WTC11 (cell line): ENCODE measurements around the gene TREM2. TPM values are rescaled to one million over a fixed set of nuclear protein-coding genes. Genes with fewer than 3 reads are reported as not detected.
A peak's percentile ranks its signal among the peaks of the same experiment; 100 is the strongest.

ENCODE experiments used
- ATAC-seq: fragments of 200-7000 bp; cut with Tn5 transposase; 2 replicates; pipeline ENCODE4 v1.10.0; 2021; ENCODE audit warnings: mild to moderate bottlenecking, moderate library complexity
- CTCF ChIA-PET: fragments of 300-600 bp; sonication (Branson Sonifier 250); formaldehyde crosslinking; loops from one replicate; lab custom pipeline; 2021; ENCODE audit warnings: antibody characterized with exemption; lab: Charles Lee
- POLR2A ChIA-PET: fragments of 350-600 bp; sonication (Branson Sonifier 250); formaldehyde crosslinking; loops from one replicate; lab custom pipeline; 2021; ENCODE audit warnings: antibody characterized with exemption; lab: Charles Lee
- DNase-seq: peaks from one replicate; pipeline ENCODE4 v3.0.0; 2021; ENCODE audit warnings: low spot score
- H3K27ac Mint-ChIP-seq: 2 replicates; pipeline ENCODE4 v1.8.0; 2021; ENCODE audit warnings: mixed read lengths
- H3K27me3 Mint-ChIP-seq: 2 replicates; pipeline ENCODE4 v1.8.0; 2021; ENCODE audit warnings: low read depth, mild to moderate bottlenecking, moderate library complexity, mixed read lengths
- H3K36me3 Mint-ChIP-seq: 2 replicates; pipeline ENCODE4 v1.8.0; 2021; ENCODE audit warnings: mixed read lengths
- H3K4me1 Mint-ChIP-seq: 2 replicates; pipeline ENCODE4 v1.8.0; 2022; ENCODE audit warnings: mixed read lengths
- H3K4me3 Mint-ChIP-seq: 2 replicates; pipeline ENCODE4 v1.8.0; 2021; ENCODE audit warnings: mild to moderate bottlenecking, moderate library complexity, mixed read lengths
- H3K9me3 Mint-ChIP-seq: 2 replicates; pipeline ENCODE4 v1.8.0; 2021; ENCODE audit warnings: mixed read lengths
- EMX1 ChIP-seq: fragments of 250-450 bp; sonication (Bioruptor Pico); IDR thresholded peaks from 2 replicates; pipeline ENCODE4 v1.8.0; 2021; ENCODE audit warnings: mild to moderate bottlenecking
- ETV6 ChIP-seq: sonication (generic); formaldehyde crosslinking; IDR thresholded peaks from 2 replicates; pipeline ENCODE4 v1.8.1; 2022; ENCODE audit warnings: mild to moderate bottlenecking, missing genetic modification reagents
- FOXP1 ChIP-seq: sonication (generic); formaldehyde crosslinking; IDR thresholded peaks from 2 replicates; pipeline ENCODE4 v1.8.0; 2022; ENCODE audit warnings: missing genetic modification reagents, mild to moderate bottlenecking, moderate library complexity, borderline replicate concordance
- GRHL2 ChIP-seq: fragments of 250-450 bp; sonication (Bioruptor Pico); IDR thresholded peaks from 2 replicates; pipeline ENCODE4 v1.8.0; 2022; ENCODE audit warnings: mild to moderate bottlenecking, moderate library complexity; ENCODE audit not compliant: insufficient replicate concordance, severe bottlenecking
- HMGA2 ChIP-seq: fragments of 250-450 bp; sonication (Bioruptor Pico); IDR thresholded peaks from 2 replicates; pipeline ENCODE4 v1.4.0; 2021; ENCODE audit warnings: mild to moderate bottlenecking, moderate library complexity
- IRF2 ChIP-seq: sonication (generic); formaldehyde crosslinking; IDR thresholded peaks from 2 replicates; pipeline ENCODE4 v1.8.0; 2022; ENCODE audit warnings: low read depth, missing genetic modification reagents, borderline replicate concordance
- JAZF1 ChIP-seq: fragments of 250-450 bp; sonication (Bioruptor Pico); IDR thresholded peaks from 2 replicates; pipeline ENCODE4 v1.9.0; 2021; ENCODE audit warnings: moderate library complexity, mild to moderate bottlenecking, inconsistent platforms
- NFYB ChIP-seq: sonication (generic); formaldehyde crosslinking; conservative IDR thresholded peaks from 2 replicates; pipeline ENCODE4 v1.8.0; 2022; ENCODE audit warnings: low read depth, missing genetic modification reagents
- NR3C1 ChIP-seq: sonication (generic); formaldehyde crosslinking; conservative IDR thresholded peaks from 2 replicates; pipeline ENCODE4 v1.8.1; 2023; ENCODE audit warnings: low read depth, mild to moderate bottlenecking, missing genetic modification reagents
- OVOL2 ChIP-seq: fragments of 250-450 bp; sonication (Bioruptor Pico); IDR thresholded peaks from 2 replicates; pipeline ENCODE4 v1.9.0; 2021; ENCODE audit warnings: mild to moderate bottlenecking, borderline replicate concordance
- PRRX2 ChIP-seq: fragments of 250-450 bp; sonication (Bioruptor Pico); IDR thresholded peaks from 2 replicates; pipeline ENCODE4 v1.8.0; 2021; ENCODE audit warnings: mild to moderate bottlenecking
- TEAD4 ChIP-seq: sonication (generic); formaldehyde crosslinking; IDR thresholded peaks from 2 replicates; pipeline ENCODE4 v1.8.0; 2022; ENCODE audit warnings: mild to moderate bottlenecking, missing genetic modification reagents
- TP53 ChIP-seq: sonication (generic); formaldehyde crosslinking; IDR thresholded peaks from 2 replicates; pipeline ENCODE4 v1.8.1; 2023; ENCODE audit warnings: mild to moderate bottlenecking, missing genetic modification reagents
- ZNF396 ChIP-seq: fragments of 250-450 bp; sonication (Bioruptor Pico); IDR thresholded peaks from 2 replicates; pipeline ENCODE4 v1.8.0; 2021; ENCODE audit warnings: mild to moderate bottlenecking, moderate library complexity, borderline replicate concordance
- total RNA-seq: library from RNA; stranded (reverse); gene quantifications from 3 replicates; pipeline ENCODE4 v1.2.3, GENCODE V29; 2021
- TF ChIP-seq, protein P1 (sequence below): sonication (generic); formaldehyde crosslinking; IDR thresholded peaks from 2 replicates; pipeline ENCODE4 v1.8.1; 2023; ENCODE audit warnings: mild to moderate bottlenecking, missing genetic modification reagents
- TF ChIP-seq, protein P2 (sequence below): fragments of 250-450 bp; sonication (Bioruptor Pico); IDR thresholded peaks from 2 replicates; pipeline ENCODE4 v1.8.0; 2021; ENCODE audit warnings: mild to moderate bottlenecking
- TF ChIP-seq, protein P3 (sequence below): sonication (generic); formaldehyde crosslinking; IDR thresholded peaks from 2 replicates; pipeline ENCODE4 v1.8.0; 2022; ENCODE audit warnings: mild to moderate bottlenecking, missing genetic modification reagents
- TF ChIP-seq, protein P4 (sequence below): sonication (generic); formaldehyde crosslinking; IDR thresholded peaks from 2 replicates; pipeline ENCODE4 v1.8.1; 2022; ENCODE audit warnings: low read depth, missing genetic modification reagents, borderline replicate concordance
- TF ChIP-seq, protein P5 (sequence below): sonication (generic); formaldehyde crosslinking; IDR thresholded peaks from 2 replicates; pipeline ENCODE4 v1.8.0; 2023; ENCODE audit warnings: missing genetic modification reagents, mild to moderate bottlenecking, borderline replicate concordance
- TF ChIP-seq, protein P6 (sequence below): sonication (generic); formaldehyde crosslinking; IDR thresholded peaks from 2 replicates; pipeline ENCODE4 v1.8.1; 2023; ENCODE audit warnings: mild to moderate bottlenecking, moderate library complexity, missing genetic modification reagents
- TF ChIP-seq, protein P7 (sequence below): sonication (generic); formaldehyde crosslinking; IDR thresholded peaks from 2 replicates; pipeline ENCODE4 v1.8.0; 2023; ENCODE audit warnings: mild to moderate bottlenecking, missing genetic modification reagents

Gene TREM2
- total RNA-seq, 1 experiment from 2014 or later = not detected

DNA sequence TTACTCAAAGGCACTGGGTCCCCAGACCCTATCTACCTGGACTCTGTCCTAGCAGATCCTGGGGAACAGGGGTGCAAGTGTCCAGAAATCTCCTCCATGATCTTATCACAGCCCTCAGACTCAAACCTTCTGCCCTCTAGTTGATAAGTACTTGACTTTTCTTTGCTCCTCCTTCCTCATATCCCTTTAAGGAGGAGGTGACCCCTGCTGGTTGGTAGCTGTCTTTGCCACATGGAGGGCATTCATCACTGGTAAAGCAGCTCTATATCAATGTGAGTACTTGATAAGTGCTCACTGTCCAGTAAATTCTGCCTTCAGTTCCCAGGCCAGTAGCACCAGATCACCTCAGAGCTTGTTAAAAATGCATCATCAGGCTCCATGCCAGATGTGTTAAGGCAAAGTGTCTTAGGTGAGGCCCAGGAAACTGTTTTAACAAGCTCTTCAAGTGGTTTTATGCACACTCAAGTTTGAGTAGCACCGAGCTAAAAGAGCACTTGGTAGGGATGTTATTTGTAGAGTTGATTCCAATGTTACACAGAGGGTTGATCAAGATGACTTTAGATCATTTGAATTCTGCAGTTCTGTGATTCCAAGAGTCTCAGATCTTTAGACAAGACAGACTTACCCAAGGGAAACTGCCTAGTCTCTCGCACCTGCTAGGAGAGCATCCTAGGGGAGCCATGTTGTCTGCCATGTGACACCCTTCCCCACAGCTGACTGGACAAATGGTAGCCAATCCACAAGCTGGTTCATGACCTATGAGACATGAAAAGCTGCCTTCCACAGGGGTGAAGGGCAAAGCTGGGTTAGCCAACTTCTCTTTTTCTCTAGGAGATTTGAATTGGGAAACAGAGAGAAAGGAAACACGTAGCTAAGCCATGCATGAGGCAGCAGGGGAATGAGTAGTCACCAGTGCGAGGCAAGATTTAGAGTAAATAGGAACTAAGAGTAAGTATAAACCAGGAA, 19.4 kb upstream of the TREM2 start (continued):
- TF ChIP-seq HMGA2 (CRISPR knock-in tag) = no peak
- no peak for TF ChIP-seq GRHL2 (CRISPR knock-in tag)
- no peak for TF ChIP-seq NR3C1 (CRISPR knock-in tag)
- TF ChIP-seq, protein P1, sequence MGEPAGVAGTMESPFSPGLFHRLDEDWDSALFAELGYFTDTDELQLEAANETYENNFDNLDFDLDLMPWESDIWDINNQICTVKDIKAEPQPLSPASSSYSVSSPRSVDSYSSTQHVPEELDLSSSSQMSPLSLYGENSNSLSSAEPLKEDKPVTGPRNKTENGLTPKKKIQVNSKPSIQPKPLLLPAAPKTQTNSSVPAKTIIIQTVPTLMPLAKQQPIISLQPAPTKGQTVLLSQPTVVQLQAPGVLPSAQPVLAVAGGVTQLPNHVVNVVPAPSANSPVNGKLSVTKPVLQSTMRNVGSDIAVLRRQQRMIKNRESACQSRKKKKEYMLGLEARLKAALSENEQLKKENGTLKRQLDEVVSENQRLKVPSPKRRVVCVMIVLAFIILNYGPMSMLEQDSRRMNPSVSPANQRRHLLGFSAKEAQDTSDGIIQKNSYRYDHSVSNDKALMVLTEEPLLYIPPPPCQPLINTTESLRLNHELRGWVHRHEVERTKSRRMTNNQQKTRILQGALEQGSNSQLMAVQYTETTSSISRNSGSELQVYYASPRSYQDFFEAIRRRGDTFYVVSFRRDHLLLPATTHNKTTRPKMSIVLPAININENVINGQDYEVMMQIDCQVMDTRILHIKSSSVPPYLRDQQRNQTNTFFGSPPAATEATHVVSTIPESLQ (CRISPR knock-in tag) = no peak
- 0 out of 2 replicates have a peak, but pooled peaks have one; percentile 10 for TF ChIP-seq NFYB (CRISPR knock-in tag)
- no peak for TF ChIP-seq JAZF1 (CRISPR knock-in tag)
- TF ChIP-seq, protein P2, sequence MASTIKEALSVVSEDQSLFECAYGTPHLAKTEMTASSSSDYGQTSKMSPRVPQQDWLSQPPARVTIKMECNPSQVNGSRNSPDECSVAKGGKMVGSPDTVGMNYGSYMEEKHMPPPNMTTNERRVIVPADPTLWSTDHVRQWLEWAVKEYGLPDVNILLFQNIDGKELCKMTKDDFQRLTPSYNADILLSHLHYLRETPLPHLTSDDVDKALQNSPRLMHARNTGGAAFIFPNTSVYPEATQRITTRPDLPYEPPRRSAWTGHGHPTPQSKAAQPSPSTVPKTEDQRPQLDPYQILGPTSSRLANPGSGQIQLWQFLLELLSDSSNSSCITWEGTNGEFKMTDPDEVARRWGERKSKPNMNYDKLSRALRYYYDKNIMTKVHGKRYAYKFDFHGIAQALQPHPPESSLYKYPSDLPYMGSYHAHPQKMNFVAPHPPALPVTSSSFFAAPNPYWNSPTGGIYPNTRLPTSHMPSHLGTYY = no peak
- TF ChIP-seq FOXP1 = no peak
- TF ChIP-seq TP53 (CRISPR knock-in tag) = no peak
- TF ChIP-seq, protein P3, sequence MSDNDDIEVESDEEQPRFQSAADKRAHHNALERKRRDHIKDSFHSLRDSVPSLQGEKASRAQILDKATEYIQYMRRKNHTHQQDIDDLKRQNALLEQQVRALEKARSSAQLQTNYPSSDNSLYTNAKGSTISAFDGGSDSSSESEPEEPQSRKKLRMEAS (CRISPR knock-in tag) = peak; percentile 41; the same call in 1 of the 2 replicates

DNA sequence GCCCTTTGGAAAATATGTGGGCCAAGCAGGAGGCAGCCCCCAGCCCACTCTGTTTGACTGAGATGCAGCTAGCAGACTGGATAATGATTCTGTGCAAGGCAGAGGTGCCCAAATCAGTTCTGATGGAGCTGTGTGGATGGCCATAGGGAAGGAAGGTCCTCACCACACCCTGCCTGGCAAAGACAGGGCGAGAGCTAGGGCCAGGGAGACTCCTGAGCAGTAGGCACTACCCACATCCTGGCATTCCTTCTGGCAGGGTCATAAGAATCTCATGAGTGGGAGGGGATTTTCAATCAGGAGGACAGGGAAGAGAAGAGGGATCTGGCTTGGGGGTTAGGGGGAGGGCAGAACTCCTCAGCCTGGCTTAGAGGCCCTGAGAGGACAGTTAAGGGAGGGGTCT, 18.6 kb upstream of the TREM2 start:
- CTCF ChIA-PET = interaction anchor here (0.8 to 3.5 kb wide), 24 partner anchors 9 to 328 kb away, joined by 3 to 115 read pairs (median 5); partner anchors contain the start of genes NCR2, OARD1 and TREML2
- Mint-ChIP-seq H3K4me3 (no peak overlapping the region), H3K27ac (no peak overlapping the region), H3K36me3 (no peaks in the 10 kb centered on the region), H3K4me1 (peaks cover 9% of the 10 kb centered on the region; the same call in 1 of the 2 replicates), H3K9me3 (no peaks in the 10 kb centered on the region), H3K27me3 (no peaks in the 10 kb centered on the region)
- DNase-seq (no peak), ATAC-seq (no peak)
- POLR2A ChIA-PET = interaction anchor here (1.0 kb wide), 1 partner anchor 78 kb away, joined by 3 read pairs; no protein-coding TSS in a partner anchor
- TF ChIP-seq OVOL2 (CRISPR knock-in tag) (no peak), ETV6 (no peak), EMX1 (CRISPR knock-in tag) (no peak), ZNF396 (no peak), TEAD4 (CRISPR knock-in tag) (no peak), IRF2 (no peak), PRRX2 (no peak)
- TF ChIP-seq, protein P4, sequence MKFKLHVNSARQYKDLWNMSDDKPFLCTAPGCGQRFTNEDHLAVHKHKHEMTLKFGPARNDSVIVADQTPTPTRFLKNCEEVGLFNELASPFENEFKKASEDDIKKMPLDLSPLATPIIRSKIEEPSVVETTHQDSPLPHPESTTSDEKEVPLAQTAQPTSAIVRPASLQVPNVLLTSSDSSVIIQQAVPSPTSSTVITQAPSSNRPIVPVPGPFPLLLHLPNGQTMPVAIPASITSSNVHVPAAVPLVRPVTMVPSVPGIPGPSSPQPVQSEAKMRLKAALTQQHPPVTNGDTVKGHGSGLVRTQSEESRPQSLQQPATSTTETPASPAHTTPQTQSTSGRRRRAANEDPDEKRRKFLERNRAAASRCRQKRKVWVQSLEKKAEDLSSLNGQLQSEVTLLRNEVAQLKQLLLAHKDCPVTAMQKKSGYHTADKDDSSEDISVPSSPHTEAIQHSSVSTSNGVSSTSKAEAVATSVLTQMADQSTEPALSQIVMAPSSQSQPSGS (CRISPR knock-in tag) = no peak
- TF ChIP-seq, protein P5, sequence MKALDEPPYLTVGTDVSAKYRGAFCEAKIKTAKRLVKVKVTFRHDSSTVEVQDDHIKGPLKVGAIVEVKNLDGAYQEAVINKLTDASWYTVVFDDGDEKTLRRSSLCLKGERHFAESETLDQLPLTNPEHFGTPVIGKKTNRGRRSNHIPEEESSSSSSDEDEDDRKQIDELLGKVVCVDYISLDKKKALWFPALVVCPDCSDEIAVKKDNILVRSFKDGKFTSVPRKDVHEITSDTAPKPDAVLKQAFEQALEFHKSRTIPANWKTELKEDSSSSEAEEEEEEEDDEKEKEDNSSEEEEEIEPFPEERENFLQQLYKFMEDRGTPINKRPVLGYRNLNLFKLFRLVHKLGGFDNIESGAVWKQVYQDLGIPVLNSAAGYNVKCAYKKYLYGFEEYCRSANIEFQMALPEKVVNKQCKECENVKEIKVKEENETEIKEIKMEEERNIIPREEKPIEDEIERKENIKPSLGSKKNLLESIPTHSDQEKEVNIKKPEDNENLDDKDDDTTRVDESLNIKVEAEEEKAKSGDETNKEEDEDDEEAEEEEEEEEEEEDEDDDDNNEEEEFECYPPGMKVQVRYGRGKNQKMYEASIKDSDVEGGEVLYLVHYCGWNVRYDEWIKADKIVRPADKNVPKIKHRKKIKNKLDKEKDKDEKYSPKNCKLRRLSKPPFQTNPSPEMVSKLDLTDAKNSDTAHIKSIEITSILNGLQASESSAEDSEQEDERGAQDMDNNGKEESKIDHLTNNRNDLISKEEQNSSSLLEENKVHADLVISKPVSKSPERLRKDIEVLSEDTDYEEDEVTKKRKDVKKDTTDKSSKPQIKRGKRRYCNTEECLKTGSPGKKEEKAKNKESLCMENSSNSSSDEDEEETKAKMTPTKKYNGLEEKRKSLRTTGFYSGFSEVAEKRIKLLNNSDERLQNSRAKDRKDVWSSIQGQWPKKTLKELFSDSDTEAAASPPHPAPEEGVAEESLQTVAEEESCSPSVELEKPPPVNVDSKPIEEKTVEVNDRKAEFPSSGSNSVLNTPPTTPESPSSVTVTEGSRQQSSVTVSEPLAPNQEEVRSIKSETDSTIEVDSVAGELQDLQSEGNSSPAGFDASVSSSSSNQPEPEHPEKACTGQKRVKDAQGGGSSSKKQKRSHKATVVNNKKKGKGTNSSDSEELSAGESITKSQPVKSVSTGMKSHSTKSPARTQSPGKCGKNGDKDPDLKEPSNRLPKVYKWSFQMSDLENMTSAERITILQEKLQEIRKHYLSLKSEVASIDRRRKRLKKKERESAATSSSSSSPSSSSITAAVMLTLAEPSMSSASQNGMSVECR = no peak
- TF ChIP-seq, protein P6, sequence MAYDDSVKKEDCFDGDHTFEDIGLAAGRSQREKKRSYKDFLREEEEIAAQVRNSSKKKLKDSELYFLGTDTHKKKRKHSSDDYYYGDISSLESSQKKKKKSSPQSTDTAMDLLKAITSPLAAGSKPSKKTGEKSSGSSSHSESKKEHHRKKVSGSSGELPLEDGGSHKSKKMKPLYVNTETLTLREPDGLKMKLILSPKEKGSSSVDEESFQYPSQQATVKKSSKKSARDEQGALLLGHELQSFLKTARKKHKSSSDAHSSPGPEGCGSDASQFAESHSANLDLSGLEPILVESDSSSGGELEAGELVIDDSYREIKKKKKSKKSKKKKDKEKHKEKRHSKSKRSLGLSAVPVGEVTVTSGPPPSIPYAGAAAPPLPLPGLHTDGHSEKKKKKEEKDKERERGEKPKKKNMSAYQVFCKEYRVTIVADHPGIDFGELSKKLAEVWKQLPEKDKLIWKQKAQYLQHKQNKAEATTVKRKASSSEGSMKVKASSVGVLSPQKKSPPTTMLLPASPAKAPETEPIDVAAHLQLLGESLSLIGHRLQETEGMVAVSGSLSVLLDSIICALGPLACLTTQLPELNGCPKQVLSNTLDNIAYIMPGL (CRISPR knock-in tag) = no peak
- TF ChIP-seq, protein P7, sequence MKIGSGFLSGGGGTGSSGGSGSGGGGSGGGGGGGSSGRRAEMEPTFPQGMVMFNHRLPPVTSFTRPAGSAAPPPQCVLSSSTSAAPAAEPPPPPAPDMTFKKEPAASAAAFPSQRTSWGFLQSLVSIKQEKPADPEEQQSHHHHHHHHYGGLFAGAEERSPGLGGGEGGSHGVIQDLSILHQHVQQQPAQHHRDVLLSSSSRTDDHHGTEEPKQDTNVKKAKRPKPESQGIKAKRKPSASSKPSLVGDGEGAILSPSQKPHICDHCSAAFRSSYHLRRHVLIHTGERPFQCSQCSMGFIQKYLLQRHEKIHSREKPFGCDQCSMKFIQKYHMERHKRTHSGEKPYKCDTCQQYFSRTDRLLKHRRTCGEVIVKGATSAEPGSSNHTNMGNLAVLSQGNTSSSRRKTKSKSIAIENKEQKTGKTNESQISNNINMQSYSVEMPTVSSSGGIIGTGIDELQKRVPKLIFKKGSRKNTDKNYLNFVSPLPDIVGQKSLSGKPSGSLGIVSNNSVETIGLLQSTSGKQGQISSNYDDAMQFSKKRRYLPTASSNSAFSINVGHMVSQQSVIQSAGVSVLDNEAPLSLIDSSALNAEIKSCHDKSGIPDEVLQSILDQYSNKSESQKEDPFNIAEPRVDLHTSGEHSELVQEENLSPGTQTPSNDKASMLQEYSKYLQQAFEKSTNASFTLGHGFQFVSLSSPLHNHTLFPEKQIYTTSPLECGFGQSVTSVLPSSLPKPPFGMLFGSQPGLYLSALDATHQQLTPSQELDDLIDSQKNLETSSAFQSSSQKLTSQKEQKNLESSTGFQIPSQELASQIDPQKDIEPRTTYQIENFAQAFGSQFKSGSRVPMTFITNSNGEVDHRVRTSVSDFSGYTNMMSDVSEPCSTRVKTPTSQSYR (CRISPR knock-in tag) = no peak
